GM18498 (cell line): ENCODE data around the gene IMPG1.
"Not testable (repeated sequence)": the region's sequence is repeated elsewhere in the genome, so short reads cannot be mapped to it uniquely, and the experiment has no call there.

Experiments used
- ATAC-seq: cut with Tn5 transposase; IDR thresholded peaks from one replicate; pipeline ENCODE4 v1.9.1; 2021; ENCODE audit warnings: mild to moderate bottlenecking, moderate library complexity; ENCODE audit not compliant: unreplicated experiment

The IMPG1 gene

DNA sequence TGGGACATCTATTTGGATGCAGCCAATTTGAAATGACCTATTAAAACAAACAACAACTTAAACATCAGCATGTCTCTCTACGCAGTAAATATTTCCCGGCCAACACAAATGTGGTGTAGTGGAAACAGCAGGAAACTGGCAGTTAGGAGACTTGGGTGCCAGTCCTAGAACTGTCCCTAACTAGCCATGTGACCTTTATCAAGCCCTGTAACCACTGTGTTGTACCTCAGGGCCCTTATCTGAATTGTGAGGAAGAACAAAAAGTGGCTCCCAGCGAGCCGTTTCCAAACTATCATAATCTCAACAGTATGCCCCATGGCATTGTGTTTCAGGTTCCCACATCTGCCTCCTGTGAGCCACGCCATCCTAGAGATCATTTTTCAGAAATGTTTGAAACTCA, 124.5 kb downstream of the IMPG1 start:
- no peak for ATAC-seq

DNA sequence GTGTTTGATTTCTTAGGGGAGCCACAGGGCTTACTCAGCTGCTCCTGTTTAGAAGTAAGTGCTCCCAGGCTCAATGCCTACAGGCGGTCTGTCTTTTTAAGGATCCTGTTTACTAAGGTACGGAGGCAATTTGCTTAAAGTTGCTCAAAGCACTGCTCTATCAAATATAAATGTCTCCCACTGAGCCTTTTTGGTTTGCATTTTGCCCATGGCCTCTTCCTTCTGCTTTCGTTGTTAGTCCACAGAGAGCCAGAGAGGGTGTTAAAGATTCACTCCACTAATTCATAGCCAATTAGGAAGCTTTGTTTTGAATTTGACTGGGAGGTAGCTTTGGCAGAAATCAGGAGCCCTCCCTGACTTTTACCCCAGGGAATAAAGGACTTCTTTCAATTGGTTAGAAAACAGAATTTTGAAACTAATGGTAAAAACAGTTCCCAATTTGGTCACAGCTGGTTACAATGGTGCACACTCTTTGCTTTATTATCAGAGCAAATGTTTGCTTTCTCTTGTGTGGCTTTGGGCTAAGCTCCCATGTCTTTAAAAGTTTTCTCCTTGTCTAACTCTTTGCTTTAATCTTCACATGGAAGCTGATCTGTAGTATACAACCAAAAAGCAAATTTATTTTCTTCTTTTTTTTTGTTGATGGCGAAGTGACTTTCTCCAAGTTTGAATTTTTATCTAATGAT, 126.2 kb downstream of the IMPG1 start:
- ATAC-seq = no peak

DNA sequence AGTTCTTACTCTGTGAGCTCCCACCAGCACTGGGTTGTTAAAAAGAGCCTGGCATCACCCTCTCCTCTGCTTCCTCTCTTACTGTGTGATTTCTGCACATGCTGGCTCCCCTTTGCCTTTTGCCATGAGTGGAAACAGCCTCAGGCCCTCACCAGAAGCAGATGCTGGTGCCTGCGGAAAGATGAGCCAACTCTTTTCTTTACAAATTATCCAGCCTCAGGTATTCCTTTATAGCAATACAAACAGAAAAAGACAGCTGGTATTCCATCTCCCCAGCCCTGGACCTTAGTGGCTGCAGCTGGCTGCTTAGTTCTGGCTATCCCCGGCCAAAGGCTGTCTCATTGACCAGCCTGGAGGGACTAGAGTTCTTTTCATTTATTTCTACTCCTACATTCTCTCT, 129.1 kb downstream of the IMPG1 start:
- no peak for ATAC-seq

DNA sequence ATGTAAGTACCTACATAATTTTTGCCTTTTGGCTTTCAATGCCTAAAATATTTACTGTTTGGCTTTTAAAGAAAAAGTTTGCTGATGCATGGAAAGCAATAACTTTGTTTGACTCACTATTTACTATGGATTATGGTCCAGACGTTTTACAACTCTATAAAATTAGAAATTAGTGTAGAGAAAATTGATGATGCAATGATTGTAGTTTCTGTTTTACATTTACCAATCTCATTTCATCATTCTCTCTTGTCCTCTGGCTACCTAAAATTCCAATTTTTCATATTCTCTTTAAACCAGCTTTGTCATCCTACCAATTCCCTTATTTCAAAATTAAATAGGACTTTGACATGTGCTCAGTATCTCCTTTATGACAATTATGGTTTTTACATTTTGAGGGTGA, 131.0 kb downstream of the IMPG1 start:
- ATAC-seq = no peak

DNA sequence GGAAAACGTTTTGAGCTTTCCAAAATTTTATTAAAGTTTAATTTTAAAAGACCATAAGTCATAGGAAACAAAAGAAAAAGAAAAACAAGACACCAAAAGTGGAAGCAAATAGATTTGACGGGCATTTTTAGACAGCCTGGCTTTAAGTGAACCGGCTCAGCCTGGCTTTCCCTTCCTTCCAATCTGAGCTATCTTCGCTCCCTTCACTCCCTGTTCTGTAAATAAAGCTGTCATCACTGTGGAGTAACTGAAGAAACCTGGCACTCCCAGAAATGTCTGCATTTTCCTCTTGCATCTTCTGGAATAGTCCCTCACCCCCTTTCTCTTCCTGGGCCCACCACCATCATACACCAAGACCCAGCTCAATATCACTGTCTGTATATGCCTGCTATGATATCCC, 131.9 kb downstream of the IMPG1 start:
- no peak for ATAC-seq

DNA sequence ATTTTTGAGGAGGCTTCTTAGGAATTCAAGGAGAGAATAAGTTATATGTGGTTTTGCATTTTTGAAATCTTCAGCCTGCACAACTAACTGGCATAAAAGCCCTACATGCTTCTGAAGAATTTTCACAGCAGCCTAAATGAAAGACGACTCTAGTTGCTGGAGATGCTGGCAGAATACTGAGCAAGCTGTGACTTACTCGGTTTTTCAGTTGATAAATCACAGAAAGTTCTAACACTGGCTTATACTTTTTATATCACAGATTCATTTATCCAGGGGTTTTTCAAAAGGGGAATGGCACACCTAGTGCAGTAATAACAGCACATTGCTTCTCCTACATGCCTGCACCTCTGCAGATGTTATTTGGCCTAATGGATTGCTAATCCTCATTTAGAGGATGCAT, 134.6 kb downstream of the IMPG1 start:
- no peak for ATAC-seq

DNA sequence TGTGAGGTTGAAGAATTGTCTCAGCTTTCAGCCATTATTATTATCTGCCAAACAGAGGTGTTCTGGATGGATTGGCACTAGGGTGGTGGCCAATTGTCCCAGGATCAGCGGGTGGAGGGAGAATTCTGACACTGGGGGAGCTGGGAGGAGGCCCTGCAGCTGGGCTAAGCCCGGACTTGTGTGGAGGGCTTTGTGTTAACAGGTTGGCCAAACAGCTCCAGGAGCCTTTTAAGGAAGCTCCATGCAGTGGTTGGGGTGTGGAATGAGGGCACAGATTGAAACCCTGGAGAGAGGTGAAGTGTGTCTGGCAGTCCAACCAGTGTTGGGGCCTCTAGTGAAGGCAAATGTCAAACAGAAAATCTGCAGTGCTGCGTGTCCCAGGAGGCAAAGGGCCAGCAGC, 135.8 kb downstream of the IMPG1 start:
- no peak for ATAC-seq

DNA sequence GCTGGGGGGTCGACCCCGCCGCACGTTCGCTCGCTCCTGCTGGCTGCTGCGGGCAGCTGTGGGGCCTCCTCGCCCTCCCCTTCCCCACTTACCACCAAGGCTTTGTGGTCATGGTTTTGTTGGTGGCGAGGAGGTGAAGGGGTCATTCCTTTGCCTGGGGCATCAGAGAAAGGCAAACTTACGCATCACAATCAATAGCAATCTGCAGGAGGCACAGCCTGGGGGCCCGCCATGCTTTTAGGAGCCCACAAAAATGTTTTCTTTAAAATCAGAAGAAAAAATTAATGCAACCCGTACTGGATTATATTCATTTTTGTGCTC, 137.0 kb downstream of the IMPG1 start:
- no peak for ATAC-seq

DNA sequence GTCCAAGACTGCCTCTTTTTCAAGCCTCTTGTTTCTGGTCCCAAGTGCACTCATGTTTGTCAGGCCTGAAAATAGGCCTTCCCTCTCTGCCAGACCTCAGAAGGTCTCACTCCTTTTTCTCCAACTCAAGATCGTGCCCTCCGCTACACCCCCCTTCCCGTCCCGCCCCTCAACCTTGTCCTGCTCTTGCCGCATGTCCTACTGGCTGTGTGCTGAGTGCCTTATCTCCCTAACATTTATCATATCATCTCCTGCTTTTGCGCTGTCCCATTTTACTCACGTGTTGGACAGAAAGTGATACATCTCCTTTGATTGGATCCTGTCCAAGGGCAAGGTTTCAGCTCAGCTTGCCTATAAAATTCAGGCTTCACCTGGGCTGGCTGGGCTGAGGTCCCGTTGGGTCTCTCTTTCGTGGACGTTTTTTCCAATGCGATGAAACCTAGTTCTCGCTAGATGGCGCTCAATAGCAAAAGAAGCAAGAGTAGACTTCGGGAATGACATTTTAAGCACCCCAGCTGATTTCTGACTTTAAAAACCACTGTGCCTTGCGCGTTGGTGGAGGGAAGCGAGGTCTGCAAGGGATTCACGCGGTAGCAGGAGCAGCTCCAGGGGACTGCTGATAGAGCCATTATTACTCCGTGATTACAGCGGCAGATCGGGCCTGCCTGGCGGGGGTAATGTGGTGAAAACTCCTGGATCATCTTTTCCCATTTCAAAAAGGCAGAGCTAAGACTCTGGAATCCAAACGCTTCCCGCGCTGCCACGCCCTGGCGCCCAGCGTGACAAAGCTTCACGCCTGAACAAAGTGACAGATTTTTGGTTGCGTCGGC, 137.6 kb downstream of the IMPG1 start:
- peak; percentile 81 for ATAC-seq

DNA sequence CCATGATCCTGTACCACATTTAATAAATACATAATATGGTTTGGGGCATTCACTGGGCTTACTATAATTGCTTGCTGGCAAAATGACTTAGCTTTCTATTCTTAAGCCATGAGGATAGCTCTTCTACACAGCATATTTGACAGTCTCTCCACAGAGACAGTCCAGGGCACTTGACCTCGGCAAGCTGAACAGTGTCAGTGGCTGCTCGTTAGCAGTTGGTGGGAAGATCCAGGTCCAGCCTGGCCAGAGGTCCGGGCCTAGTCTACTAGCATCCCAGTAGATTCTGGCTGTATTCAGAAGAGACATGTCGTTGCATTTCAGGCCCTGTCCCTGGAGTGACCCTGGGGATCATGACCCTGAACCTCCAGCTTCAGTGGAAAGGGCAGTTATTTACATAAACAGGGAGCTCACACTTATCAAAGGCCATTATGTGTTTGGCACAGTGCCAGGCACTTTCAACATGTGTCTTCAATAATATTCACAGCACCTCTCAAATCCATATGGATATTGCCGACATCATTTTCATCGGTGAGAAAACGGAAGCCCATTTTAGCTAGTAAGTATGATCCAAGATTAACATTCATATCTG, 139.0 kb downstream of the IMPG1 start:
- ATAC-seq = no peak

DNA sequence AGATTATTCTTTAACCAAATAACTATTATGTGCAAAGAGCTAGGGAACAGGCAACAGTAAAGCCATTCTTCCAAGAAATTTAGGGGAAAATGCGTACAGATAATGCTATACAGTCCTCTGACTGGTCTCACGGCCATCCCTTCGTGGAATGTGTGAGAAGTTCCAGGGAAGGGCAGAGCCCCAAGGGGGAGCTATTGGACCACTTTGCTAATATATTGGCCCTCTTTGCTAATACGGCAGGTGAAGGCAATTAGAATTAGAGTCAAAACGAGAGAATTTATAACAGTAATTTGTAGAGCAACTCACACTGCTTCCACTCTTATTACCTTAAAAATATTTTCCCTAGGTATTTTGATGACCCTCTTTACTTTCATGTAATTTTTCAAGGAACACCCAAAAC, 140.4 kb downstream of the IMPG1 start:
- peak; percentile 43 for ATAC-seq

DNA sequence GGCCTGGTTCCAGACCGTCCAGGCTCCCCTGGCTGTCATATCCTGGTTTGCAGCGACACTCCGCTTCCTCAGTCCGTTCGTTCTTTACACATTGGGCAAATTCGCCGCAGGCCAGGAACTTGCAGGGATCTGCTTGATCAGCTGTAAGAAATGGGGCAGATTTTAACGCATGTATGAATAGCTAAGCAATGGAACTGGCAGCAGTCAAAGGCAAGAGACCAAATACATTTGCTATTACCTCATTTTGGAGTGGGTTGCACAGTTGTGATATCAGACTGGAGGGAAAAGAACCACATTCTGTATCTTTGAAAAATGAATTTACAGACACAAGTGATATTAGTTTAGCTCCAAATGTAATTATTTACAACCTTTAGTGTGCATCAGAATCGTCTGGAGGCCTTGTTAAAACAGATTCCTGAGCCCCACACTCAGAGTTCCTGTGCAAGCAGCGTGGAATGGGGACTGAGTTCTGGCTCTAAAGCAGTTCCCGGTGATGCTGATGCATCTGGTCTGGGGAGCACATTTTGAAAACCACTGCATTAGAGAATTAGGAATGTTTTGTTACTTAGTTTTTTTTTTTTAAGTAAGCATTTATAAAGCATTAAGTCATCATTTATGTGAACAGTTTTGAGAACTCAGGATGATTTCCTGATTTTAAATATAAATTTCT, 141.3 kb downstream of the IMPG1 start:
- no peak for ATAC-seq

DNA sequence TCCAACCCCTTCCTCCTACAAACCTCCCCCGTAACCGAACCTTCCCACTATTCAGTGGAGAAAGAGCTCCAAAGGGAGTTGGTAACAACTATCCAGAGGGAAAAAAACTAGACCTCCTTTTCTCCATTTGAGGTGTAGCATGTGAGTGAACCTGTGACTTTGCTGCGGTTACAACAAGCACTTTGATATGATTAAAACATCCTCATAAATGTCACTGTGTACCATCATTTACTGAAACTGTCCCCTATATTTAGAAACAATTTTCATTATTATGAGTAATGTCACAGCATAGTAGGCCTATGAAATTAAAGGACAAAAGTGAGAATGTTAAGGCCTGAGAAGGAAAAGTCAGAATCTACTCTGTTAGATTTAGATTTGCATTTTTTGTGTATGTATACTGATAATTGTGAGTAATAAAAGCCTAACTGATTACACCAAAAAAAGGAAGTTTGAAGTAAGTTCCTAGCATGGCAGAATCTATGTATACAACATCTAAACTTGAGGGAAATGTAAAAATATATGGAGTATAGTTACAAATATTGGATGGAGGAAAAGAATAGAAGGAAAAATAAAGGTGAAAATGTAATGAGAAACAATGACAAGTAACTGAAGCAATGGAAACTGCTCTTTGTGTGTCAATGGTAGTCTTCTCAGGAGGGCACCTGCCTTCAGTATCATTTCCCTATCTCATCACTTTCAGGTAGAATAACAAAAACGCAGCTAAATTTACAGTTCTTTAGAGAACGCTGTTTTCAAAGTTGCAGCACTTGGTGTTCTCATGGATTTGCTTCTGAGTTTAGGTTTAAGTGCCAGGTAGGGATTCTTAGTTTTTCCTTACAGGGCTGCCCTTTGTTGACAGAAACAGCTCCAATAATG, 145.9 kb downstream of the IMPG1 start:
- peak; percentile 74 for ATAC-seq

DNA sequence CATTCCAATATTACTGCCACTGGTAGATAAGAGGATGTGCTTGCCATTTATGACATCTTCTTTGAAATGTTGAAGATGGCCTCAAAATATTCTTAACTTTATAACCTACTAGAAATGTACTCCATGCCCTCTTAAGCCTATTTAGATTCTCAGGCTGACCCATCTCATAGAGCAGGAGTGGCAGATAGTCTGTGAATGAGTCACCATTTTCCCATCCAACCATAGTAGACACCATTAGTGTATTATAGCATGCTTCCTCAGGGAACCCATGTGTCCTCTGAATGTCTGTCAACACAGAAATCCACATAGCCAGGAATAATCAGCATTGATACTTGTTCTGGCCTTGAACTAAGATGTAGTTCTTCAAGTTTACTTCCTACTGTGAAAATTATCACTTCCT, 150.2 kb downstream of the IMPG1 start:
- ATAC-seq = no peak

DNA sequence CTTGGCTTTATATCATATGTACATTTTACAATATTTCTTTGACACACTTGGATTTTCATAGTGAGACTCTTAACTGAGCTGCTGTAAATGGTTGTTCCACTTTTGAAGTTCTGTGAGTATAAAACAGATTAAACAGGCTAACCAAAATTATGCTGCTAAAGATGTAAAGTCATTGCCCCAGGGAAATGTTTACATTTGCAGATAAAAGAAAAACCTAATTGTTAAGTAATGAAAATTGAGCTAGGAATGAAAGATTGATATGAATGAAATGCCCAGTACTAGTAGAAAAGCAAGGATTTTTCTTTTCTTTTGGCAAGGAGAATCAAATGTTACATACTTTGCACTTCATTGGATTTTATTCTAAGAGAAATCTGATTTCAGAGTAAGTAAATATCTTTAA, 159.4 kb downstream of the IMPG1 start:
- ATAC-seq = no peak

DNA sequence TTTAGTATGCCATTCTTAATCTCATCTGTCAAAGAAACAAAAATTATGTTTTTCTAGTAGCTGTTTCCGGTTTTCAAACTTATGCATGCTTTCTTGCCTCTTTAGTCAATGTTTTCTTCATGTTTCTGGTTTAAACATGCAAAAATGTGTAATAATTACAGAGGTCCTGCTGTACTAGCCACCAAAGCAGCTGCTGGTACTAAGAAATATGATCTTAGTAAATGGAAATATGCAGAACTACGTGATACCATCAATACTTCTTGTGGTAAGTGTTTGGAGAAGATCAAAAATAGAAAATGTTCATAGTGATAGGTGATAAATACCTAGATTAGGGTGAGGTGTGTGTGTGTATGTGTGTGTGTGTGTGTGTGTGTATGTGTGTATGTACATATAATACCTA, 165.0 kb downstream of the IMPG1 start:
- ATAC-seq = no peak

DNA sequence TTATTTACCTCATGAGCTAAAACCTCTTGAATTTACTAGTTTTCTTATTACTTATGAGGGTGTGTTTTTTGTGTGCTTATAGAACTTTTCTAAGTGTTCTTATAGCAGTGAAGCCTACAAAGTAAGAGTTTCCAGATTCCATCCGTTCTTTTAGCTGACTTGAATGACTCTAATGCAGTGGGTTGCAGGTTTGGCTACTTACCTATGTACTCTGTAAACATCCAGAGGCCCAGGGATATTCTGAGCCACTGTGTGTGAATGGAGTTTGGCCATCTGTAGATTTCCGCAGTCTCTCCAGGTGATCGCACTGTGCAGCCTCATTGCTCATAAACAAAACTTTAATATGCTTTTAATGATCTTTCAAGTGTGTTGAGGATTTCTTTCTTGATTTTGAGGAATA, 165.6 kb downstream of the IMPG1 start:
- no peak for ATAC-seq

DNA sequence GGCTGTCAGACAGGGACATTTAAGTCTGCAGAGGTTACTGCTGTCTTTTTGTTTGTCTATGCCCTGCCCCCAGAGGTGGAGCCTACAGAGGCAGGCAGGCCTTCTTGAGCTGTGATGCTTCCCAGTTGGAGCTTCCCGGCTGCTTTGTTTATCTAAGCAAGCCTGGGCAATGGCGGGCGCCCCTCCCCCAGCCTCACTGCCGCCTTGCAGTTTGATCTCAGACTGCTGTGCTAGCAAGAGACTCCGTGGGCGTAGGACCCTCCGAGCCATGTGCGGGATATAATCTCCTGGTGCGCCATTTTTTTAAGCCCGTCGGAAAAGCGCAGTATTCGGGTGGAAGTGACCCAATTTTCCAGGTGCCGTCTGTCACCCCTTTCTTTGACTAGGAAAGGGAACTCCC, 167.3 kb downstream of the IMPG1 start:
- ATAC-seq = not testable (repeated sequence)

DNA sequence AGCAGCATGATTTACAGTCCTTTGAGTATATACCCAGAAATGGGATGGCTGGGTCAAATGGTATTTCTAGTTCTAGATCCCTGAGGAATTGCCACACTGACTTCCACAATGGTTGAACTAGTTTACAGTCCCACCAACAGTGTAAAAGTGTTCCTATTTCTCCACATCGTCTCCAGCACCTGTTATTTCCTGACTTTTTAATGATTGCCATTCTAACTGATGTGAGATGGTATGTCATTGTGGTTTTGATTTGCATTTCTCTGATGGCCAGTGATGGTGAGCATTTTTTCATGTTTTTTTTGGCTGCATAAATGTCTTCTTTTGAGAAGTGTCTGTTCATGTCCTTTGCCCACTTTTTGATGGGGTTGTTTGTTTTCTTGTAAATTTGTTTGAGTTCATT, 172.2 kb downstream of the IMPG1 start:
- not testable (repeated sequence) for ATAC-seq

DNA sequence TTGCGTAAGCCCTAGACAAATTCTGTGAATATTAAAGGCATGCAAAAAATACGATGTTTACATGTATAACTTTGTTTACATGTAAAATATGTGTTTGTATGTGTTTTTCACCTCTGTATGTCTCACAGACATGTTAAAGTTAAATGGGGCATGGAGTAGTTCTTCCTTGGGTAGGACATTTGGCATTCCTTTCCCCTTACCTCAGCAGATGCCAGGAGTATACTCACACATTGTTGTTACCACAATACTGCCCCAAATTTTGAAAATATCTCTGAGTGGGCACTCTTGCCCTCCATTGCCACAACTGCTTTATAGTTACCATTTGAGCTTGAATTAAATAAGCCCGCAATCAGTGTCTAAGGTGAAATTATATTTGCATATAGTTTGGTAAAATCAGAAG, 175.9 kb downstream of the IMPG1 start:
- ATAC-seq = no peak

DNA sequence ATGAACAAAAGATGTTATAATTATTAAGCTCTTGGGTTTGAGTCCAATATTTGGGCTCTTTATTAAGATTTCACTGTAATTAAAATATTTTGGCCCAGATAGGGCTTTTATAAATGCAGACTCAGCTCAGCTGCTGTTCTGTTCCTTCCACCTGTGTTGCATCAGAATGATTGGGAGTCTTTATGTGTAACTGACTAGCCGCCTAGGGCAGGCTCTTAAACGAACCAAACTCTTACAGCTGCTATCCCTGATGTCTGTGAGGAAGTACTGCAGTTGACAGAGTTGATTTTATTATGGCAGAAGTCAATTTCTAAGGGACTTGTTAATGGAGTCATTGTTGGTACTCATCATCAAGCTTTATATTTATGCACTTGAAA, 178.7 kb downstream of the IMPG1 start:
- no peak for ATAC-seq
